HG02852 (cell line): Measurements from ENCODE around the gene PXDC1.

ENCODE experiments used
- ATAC-seq: cut with Tn5 transposase; IDR thresholded peaks from one replicate; pipeline ENCODE4 v1.9.1; 2021; ENCODE audit warnings: mild to moderate bottlenecking, moderate library complexity; ENCODE audit not compliant: unreplicated experiment

The PXDC1 gene

GRCh38 chr6:3749067-3749841 is 2.3 kb downstream of the PXDC1 start:
- ATAC-seq: no peak

DNA sequence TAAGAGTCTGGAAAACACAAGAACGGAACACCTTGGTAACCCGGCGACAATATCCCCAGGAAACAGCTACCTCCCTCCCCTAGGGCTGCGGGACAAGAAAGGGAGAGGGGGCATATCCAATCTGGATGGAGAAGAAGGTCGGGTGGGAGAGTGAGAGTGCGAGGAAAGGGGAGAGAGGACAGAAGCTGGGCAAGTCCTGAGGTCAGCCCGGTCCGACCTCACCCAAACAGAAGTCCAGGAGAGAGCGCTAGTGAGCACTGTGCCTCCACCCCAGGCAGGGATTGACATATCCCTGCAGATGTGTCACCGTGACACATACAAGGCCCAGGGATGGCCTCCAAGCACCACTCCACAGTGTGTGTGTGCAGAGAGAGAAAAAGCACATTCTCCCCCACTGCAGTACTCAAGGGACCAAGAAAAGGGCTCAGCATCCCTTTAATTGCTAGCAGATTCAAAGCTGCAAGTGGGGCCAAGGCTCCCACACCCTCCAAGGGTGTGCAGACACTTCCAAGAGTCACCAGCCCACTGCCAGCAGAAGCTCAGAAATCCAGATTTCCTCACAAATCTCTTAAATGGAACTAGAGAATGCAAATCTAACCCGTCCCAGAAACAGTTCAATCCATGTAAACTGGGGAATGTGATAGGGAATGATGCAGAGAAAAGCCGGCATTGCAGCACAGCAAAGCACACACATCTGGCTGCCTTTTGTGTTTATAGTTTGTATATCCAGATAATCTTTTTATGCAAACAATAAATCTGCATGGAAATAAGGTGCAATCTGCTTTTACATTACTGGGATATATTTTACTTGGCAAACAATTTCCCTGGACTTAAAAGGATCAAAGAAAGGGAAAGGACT is 3.1 kb downstream of the PXDC1 start:
- no peak for ATAC-seq

- ATAC-seq: no peak
These were observed 4.3 kb downstream of the PXDC1 start for GRCh38 chr6:3747100-3747737.

- no peak for ATAC-seq
These were observed 4.8 kb downstream of the PXDC1 start for GRCh38 chr6:3746696-3747095.

- ATAC-seq: no peak
These were observed 5.3 kb downstream of the PXDC1 start for GRCh38 chr6:3746119-3746691.

GRCh38 chr6:3745566-3746118 is 5.9 kb downstream of the PXDC1 start:
- no peak for ATAC-seq

DNA sequence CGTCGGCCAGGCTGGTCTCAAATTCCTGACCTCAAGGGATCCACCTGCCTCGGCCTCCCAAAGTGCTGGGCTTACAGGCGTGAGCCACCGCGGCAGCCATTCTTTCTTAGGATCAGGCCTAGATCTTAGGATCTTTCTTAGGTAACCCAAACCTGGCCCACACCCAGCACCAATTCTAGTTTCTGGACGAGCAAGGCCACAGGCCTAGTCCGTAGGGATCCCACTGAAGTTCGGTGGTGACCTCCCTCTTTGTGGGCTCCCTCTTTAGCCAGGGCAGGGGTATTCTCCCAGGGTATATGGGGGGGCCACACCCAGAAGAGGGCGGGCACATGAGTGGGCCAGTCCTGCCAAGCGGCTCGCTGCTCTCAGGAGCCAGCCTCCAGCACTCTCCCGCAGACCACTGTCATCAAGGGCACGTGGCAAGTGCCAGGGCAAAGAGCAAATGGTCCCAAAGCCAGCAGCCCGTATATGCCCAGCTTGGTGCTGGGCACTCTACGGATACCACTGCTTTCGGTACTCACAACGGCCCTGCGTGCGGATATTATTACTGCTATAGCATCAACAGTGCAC is 6.5 kb downstream of the PXDC1 start:
- ATAC-seq: no peak

- no peak for ATAC-seq
These were observed 7.2 kb downstream of the PXDC1 start for GRCh38 chr6:3744211-3744900.

- no peak for ATAC-seq
These were observed 8.0 kb downstream of the PXDC1 start for GRCh38 chr6:3743541-3743940.

DNA sequence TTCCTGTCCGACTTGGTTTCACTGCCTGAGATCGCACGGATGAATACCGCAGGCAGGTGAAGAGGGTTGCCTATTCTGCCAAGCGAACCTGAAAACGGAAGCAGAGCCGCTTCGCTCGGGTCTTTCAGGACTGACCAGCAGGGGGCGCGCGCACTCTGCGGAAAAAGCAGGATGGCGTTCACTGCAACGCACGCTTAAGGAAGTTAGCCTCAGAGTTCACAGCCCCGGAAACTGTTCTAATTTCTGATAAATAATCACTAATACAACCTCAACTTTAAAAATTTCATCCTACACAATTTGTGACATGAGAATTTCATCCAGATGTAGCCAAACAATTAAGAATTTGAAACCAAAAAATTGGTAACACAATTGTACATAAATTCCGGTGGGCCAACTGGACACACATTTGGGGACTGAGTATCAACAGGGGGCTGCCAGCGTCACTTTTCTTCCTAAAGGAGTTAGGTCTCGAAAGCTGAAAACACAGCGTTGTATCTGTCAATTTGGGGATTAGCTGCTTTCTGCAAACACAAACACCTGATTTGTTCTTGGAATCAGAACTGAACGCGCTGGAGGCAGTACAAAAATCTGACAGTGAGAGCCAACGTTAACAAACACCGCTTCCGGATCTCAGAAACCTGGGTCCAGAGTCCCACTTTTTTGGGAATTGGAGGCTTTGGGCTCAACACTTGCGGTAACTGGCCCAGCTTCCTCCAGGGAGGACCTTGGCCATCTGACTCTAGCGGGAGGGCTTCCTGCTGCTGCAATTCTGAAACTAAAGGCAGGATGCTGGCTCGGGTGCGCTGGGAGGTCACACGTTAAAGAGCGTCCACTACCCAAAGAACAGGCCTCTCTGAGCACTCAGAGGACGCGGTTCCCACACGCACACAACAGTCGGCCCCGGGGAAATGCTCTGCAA is 8.8 kb downstream of the PXDC1 start:
- peak; percentile 75 for ATAC-seq

GRCh38 chr6:3742076-3742425 is 9.5 kb downstream of the PXDC1 start:
- ATAC-seq: no peak

GRCh38 chr6:3741477-3741871 is 10.0 kb downstream of the PXDC1 start:
- no peak for ATAC-seq

DNA sequence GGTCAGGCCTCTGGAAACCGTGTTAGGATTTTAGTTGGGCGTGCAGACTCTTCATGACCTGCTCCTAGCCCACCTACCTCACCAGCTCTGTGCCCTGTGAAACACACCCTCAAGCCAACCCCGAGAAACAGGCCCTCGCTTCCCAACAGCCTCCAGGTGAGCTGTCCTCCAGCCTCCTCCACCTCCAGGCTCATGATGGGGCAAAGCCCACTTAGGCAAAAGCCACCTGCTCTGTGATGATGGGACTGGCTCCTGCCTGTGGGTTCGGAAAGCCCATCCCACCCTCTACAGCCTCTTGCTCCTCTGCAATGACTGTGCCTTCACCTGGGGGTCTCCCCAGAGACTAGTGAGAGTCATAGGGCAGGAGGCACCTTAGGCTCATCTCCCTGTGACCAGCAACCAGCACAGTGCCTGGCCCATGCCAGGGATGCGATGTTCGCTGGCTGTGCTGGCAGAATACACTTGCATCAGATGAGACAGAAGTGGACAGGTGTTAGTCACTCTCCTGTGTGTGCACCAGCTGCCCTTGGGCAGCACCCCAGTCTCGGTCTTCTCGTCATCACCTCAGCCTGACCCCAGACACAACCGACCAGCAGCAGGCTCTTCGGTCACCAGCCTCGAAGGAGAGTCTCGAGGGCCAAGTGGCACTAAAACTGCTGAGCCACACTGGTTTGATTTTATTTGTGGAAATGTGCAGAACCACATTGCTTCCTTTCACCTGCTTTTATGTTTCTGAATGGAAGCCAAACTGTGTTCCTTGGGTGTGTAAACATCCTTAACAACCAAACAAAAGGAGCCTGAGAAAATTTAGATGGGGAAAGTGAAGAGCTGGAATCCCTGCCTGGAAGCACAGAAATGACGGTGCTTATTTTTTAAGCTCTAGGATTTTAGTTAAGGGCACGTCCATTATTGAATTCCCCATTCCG is 10.7 kb downstream of the PXDC1 start:
- no peak for ATAC-seq

DNA sequence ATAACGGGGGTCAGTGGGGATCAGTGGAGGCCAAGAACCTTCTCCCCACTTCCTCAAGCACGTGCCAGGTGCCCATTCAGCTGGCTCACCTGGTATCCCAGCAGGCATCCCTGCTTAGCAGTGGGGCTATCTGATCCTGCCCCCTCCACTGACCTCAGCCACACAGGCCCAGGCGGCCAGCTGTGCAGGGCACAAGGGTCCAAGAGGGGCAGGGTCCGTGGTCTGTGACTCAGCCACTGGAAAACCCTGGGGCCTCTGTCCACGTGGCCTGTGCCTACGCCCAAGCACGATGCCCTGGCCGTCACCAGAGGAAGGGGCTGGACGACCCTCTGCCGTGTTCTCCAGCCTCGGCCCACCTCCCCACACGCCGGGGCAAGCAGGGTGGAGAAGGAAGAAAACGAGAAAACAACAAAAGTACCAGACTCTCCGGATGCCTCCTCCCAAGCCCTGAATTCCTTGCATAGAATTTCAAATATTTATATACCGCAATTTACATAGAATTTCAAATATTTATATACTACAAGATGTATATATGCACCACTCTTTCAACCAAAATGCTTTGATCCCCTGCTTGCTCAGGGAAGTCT is 12.1 kb downstream of the PXDC1 start:
- ATAC-seq: no peak

DNA sequence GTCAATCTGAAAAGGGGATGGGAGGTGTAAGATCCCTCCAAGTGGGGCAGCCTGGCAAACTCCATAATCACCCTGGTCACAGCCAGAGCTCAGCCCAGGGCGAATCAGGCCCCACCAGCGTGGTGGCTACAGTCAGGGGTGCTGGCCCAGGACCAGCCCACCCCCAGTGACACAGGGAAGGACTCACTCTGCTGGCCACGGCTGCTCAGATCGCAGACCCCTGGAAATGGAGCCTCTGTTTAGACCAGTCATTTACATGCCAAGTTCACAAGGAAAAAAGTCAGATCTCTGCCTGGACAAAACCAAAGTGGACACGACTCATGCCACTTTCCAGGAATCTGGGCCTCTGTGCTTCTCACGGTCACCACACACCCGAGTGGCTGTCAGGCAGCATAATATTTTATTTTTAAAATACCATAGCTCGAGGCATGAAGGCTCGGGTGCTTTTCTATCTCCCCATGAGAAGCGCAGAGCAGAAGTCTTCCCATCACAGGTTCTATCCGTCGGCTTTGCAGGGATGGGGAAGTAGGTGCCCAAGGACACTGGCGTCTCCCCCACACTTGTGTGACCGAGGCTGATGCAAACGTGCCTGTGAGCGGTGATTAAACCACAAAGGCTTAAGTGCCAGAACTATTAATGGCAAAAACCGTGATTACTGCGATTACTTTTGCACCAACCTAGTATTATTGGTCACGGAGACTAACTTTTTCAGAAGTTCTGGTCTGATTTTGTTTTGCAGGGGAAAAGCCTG is 13.0 kb downstream of the PXDC1 start:
- ATAC-seq: no peak

DNA sequence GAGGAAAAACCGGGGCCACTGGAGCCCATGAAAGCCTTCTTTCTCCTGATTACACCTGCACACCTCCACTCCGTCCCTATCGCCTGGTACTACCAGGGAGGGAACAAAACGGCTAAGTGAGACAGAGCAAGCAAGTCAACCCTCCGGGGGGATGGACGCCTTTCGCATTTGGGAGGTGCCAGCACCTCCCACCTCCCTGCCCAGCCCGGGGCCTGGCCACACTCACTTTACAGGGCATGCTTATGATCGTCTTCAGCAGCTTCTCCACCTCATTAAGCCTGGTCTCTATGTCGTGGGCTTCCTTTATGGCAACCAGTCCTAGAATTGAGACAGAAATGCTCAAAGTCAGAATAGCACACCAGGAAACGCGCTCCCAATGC is 13.7 kb downstream of the PXDC1 start:
- ATAC-seq: no peak
